ENCODE data around the gene TNFAIP8L3.
"Not testable (repeated sequence)": the region's sequence is repeated elsewhere in the genome, so short reads cannot be mapped to it uniquely, and the experiment has no call there.

The TNFAIP8L3 gene

GRCh38 chr15:51094606-51095569 is at the start of gene TNFAIP8L3:
TNFAIP8L3 (minus strand) TSS chr15:51094906; CDS start chr15:51094595, 311 bp downstream.
- H3K27ac ChIP-seq (ENCODE audit: low read length), result no peak within 1 kb of the TSS
- H3K9me3 ChIP-seq (ENCODE audit: control insufficient read depth in 2 of 2, low read length in 2 of 2), result no peaks in the 10 kb centered on the region
- peaks cover 17% of the 10 kb centered on the region for H3K4me1 ChIP-seq (ENCODE audit: control insufficient read depth, insufficient read depth, low read length)
- no peaks in the 10 kb centered on the region for H3K36me3 ChIP-seq (ENCODE audit: control insufficient read depth in 2 of 2, insufficient read depth in 2 of 2, low read length in 2 of 2)
- H3K9ac ChIP-seq (ENCODE audit: low read length in 2 of 2), result peak within 1 kb of the TSS in 1 of 2 donors; percentile 51
- H3K27me3 ChIP-seq (ENCODE audit: control insufficient read depth in 1 of 2, insufficient read depth in 2 of 2, low read length in 2 of 2), result peaks cover 0 to 17% of the 10 kb centered on the region in 2 donors
- peak within 1 kb of the TSS; percentile 63 to 80 for H3K4me3 ChIP-seq (ENCODE audit: low read length in 2 of 2)

GRCh38 chr15:51144021-51144532 is 49.4 kb upstream of the TNFAIP8L3 start:
- no peak overlapping the region for H3K4me3 ChIP-seq (ENCODE audit: low read length in 2 of 2)

GRCh38 chr15:51140347-51140746 is 45.6 kb upstream of the TNFAIP8L3 start:
- H3K4me1 ChIP-seq (ENCODE audit: control insufficient read depth, insufficient read depth, low read length); H3K27me3 ChIP-seq (ENCODE audit: control insufficient read depth in 1 of 2, insufficient read depth in 2 of 2, low read length in 2 of 2); H3K27ac ChIP-seq (ENCODE audit: low read length); H3K4me3 ChIP-seq (ENCODE audit: low read length in 2 of 2); H3K36me3 ChIP-seq (ENCODE audit: control insufficient read depth in 2 of 2, insufficient read depth in 2 of 2, low read length in 2 of 2); H3K9me3 ChIP-seq (ENCODE audit: control insufficient read depth in 2 of 2, low read length in 2 of 2); H3K9ac ChIP-seq (ENCODE audit: low read length in 2 of 2): not testable (repeated sequence)

More at GRCh38 chr15:51144021-51144532, 49.4 kb upstream of the TNFAIP8L3 start:
- Histone ChIP-seq H3K4me1 (ENCODE audit: control insufficient read depth, insufficient read depth, low read length) (no peaks in the 10 kb centered on the region), H3K9me3 (ENCODE audit: control insufficient read depth in 2 of 2, low read length in 2 of 2) (no peaks in the 10 kb centered on the region), H3K27ac (ENCODE audit: low read length) (no peak overlapping the region), H3K27me3 (ENCODE audit: control insufficient read depth in 1 of 2, insufficient read depth in 2 of 2, low read length in 2 of 2) (no peaks in the 10 kb centered on the region), H3K9ac (ENCODE audit: low read length in 2 of 2) (no peak overlapping the region), H3K36me3 (ENCODE audit: control insufficient read depth in 2 of 2, insufficient read depth in 2 of 2, low read length in 2 of 2) (no peaks in the 10 kb centered on the region)

GRCh38 chr15:51139091-51139490 is 44.4 kb upstream of the TNFAIP8L3 start:
- H3K4me1 ChIP-seq (ENCODE audit: control insufficient read depth, insufficient read depth, low read length), result no peaks in the 10 kb centered on the region
- H3K9me3 ChIP-seq (ENCODE audit: control insufficient read depth in 2 of 2, low read length in 2 of 2), result no peaks in the 10 kb centered on the region
- H3K27ac ChIP-seq (ENCODE audit: low read length), result no peak overlapping the region
- no peak overlapping the region for H3K9ac ChIP-seq (ENCODE audit: low read length in 2 of 2)
- H3K4me3 ChIP-seq (ENCODE audit: low read length in 2 of 2), result no peak overlapping the region
- H3K27me3 ChIP-seq (ENCODE audit: control insufficient read depth in 1 of 2, insufficient read depth in 2 of 2, low read length in 2 of 2), result no peaks in the 10 kb centered on the region
- H3K36me3 ChIP-seq (ENCODE audit: control insufficient read depth in 2 of 2, insufficient read depth in 2 of 2, low read length in 2 of 2), result no peaks in the 10 kb centered on the region

- no peaks in the 10 kb centered on the region for H3K27me3 ChIP-seq (ENCODE audit: control insufficient read depth in 1 of 2, insufficient read depth in 2 of 2, low read length in 2 of 2)
- no peak overlapping the region for H3K4me3 ChIP-seq (ENCODE audit: low read length in 2 of 2)
- no peak overlapping the region for H3K27ac ChIP-seq (ENCODE audit: low read length)
- peaks cover 2% of the 10 kb centered on the region for H3K4me1 ChIP-seq (ENCODE audit: control insufficient read depth, insufficient read depth, low read length)
- H3K9ac ChIP-seq (ENCODE audit: low read length in 2 of 2), result no peak overlapping the region
- H3K9me3 ChIP-seq (ENCODE audit: control insufficient read depth in 2 of 2, low read length in 2 of 2), result no peaks in the 10 kb centered on the region
- H3K36me3 ChIP-seq (ENCODE audit: control insufficient read depth in 2 of 2, insufficient read depth in 2 of 2, low read length in 2 of 2), result no peaks in the 10 kb centered on the region
Observed at GRCh38 chr15:51137880-51138430, 43.2 kb upstream of the TNFAIP8L3 start.

- H3K36me3 ChIP-seq (ENCODE audit: control insufficient read depth in 2 of 2, insufficient read depth in 2 of 2, low read length in 2 of 2), result no peaks in the 10 kb centered on the region
- H3K4me1 ChIP-seq (ENCODE audit: control insufficient read depth, insufficient read depth, low read length), result peaks cover 5% of the 10 kb centered on the region
- no peaks in the 10 kb centered on the region for H3K27me3 ChIP-seq (ENCODE audit: control insufficient read depth in 1 of 2, insufficient read depth in 2 of 2, low read length in 2 of 2)
- no peaks in the 10 kb centered on the region for H3K9me3 ChIP-seq (ENCODE audit: control insufficient read depth in 2 of 2, low read length in 2 of 2)
- no peak overlapping the region for H3K4me3 ChIP-seq (ENCODE audit: low read length in 2 of 2)
- H3K9ac ChIP-seq (ENCODE audit: low read length in 2 of 2), result no peak overlapping the region
- no peak overlapping the region for H3K27ac ChIP-seq (ENCODE audit: low read length)
Observed at GRCh38 chr15:51137024-51137423, 42.3 kb upstream of the TNFAIP8L3 start.

- H3K27me3 ChIP-seq (ENCODE audit: control insufficient read depth in 1 of 2, insufficient read depth in 2 of 2, low read length in 2 of 2), result no peaks in the 10 kb centered on the region
- no peaks in the 10 kb centered on the region for H3K36me3 ChIP-seq (ENCODE audit: control insufficient read depth in 2 of 2, insufficient read depth in 2 of 2, low read length in 2 of 2)
- H3K27ac ChIP-seq (ENCODE audit: low read length), result no peak overlapping the region
- no peaks in the 10 kb centered on the region for H3K9me3 ChIP-seq (ENCODE audit: control insufficient read depth in 2 of 2, low read length in 2 of 2)
- H3K4me1 ChIP-seq (ENCODE audit: control insufficient read depth, insufficient read depth, low read length), result peaks cover 5% of the 10 kb centered on the region
- no peak overlapping the region for H3K9ac ChIP-seq (ENCODE audit: low read length in 2 of 2)
- H3K4me3 ChIP-seq (ENCODE audit: low read length in 2 of 2), result no peak overlapping the region
Observed at GRCh38 chr15:51135276-51135675, 40.6 kb upstream of the TNFAIP8L3 start.

- no peak overlapping the region for H3K27ac ChIP-seq (ENCODE audit: low read length)
- peaks cover 5% of the 10 kb centered on the region for H3K4me1 ChIP-seq (ENCODE audit: control insufficient read depth, insufficient read depth, low read length)
- no peaks in the 10 kb centered on the region for H3K9me3 ChIP-seq (ENCODE audit: control insufficient read depth in 2 of 2, low read length in 2 of 2)
- H3K27me3 ChIP-seq (ENCODE audit: control insufficient read depth in 1 of 2, insufficient read depth in 2 of 2, low read length in 2 of 2), result no peaks in the 10 kb centered on the region
- H3K4me3 ChIP-seq (ENCODE audit: low read length in 2 of 2), result no peak overlapping the region
- no peaks in the 10 kb centered on the region for H3K36me3 ChIP-seq (ENCODE audit: control insufficient read depth in 2 of 2, insufficient read depth in 2 of 2, low read length in 2 of 2)
- H3K9ac ChIP-seq (ENCODE audit: low read length in 2 of 2), result no peak overlapping the region
Observed at GRCh38 chr15:51134416-51135199, 39.9 kb upstream of the TNFAIP8L3 start.

GRCh38 chr15:51133140-51133765 is 38.5 kb upstream of the TNFAIP8L3 start:
- no peaks in the 10 kb centered on the region for H3K27me3 ChIP-seq (ENCODE audit: control insufficient read depth in 1 of 2, insufficient read depth in 2 of 2, low read length in 2 of 2)

More at GRCh38 chr15:51133140-51133765, 38.5 kb upstream of the TNFAIP8L3 start:
- H3K36me3 ChIP-seq (ENCODE audit: control insufficient read depth in 2 of 2, insufficient read depth in 2 of 2, low read length in 2 of 2), result no peaks in the 10 kb centered on the region
- H3K9me3 ChIP-seq (ENCODE audit: control insufficient read depth in 2 of 2, low read length in 2 of 2), result no peaks in the 10 kb centered on the region
- no peak overlapping the region for H3K4me3 ChIP-seq (ENCODE audit: low read length in 2 of 2)
- H3K4me1 ChIP-seq (ENCODE audit: control insufficient read depth, insufficient read depth, low read length), result peaks cover 5% of the 10 kb centered on the region
- no peak overlapping the region for H3K9ac ChIP-seq (ENCODE audit: low read length in 2 of 2)
- no peak overlapping the region for H3K27ac ChIP-seq (ENCODE audit: low read length)
